Measurements from ENCODE around the gene CUX1.

CUX1 gene

GRCh38 chr7:101778026-101778580 is 39.3 kb upstream of the CUX1 start:
- TF ChIP-seq CTCF (conservative IDR thresholded peaks at IDR 0.05; ENCODE audit: control insufficient read depth, insufficient read depth, low read depth, low read length): no peak
- H3K4me3 ChIP-seq (ENCODE audit: control insufficient read depth, low read depth, low read length): no peak overlapping the region
- DNase-seq (ENCODE audit: low read depth): no peak

DNA sequence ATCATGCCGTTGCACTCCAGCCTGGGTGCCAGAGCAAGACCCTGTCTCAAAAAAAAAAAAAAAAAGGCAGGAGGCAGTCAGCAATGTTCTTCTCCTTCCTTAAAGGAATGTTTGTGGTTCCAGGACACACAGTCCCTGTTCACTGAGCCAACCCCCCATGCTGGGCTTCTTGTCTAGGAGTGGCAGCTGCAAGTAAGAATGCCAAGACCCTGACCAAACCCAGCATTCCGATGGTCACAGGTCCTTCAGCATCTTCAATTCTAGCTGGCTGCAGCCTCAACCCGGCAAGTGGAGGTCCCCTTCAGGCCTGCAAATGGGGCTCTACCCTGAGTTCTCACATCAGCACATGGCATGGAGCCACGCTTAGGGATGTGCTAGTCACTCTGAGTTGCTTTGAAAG is 38.2 kb upstream of the CUX1 start:
- TF ChIP-seq CTCF (conservative IDR thresholded peaks at IDR 0.05; ENCODE audit: control insufficient read depth, insufficient read depth, low read depth, low read length): no peak
- DNase-seq (ENCODE audit: low read depth): no peak
- H3K4me3 ChIP-seq (ENCODE audit: control insufficient read depth, low read depth, low read length): no peak overlapping the region

GRCh38 chr7:101780281-101780680 is 37.1 kb upstream of the CUX1 start:
- DNase-seq (ENCODE audit: low read depth): no peak
- no peak overlapping the region for H3K4me3 ChIP-seq (ENCODE audit: control insufficient read depth, low read depth, low read length)
- no peak for TF ChIP-seq CTCF (conservative IDR thresholded peaks at IDR 0.05; ENCODE audit: control insufficient read depth, insufficient read depth, low read depth, low read length)

GRCh38 chr7:101781439-101781838 is 36.0 kb upstream of the CUX1 start:
- H3K4me3 ChIP-seq (ENCODE audit: control insufficient read depth, low read depth, low read length): no peak overlapping the region
- no peak for DNase-seq (ENCODE audit: low read depth)
- TF ChIP-seq CTCF (conservative IDR thresholded peaks at IDR 0.05; ENCODE audit: control insufficient read depth, insufficient read depth, low read depth, low read length): no peak

DNA sequence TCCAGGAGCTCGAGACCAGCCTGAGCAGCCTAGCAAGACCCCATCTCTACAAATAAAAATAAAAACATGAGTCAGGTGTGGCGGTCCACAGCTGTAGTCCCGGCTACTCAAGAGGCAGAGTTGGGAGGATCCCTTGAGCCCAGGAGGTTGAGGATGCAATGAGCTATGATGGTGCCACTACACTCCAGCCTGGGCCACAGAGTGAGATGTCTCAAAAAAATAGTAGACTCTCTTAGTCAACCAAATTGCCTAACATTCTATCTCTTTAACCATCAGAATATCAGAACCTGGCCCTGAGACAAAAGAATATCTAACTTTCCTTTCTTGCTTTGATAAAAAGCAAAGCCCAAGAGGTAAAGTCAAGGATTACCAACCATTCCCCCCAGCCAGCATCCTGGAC is 35.0 kb upstream of the CUX1 start:
- H3K4me3 ChIP-seq (ENCODE audit: control insufficient read depth, low read depth, low read length): no peak overlapping the region
- TF ChIP-seq CTCF (conservative IDR thresholded peaks at IDR 0.05; ENCODE audit: control insufficient read depth, insufficient read depth, low read depth, low read length): no peak
- no peak for DNase-seq (ENCODE audit: low read depth)

GRCh38 chr7:101782896-101783295 is 34.5 kb upstream of the CUX1 start:
- no peak overlapping the region for H3K4me3 ChIP-seq (ENCODE audit: control insufficient read depth, low read depth, low read length)
- no peak for DNase-seq (ENCODE audit: low read depth)
- no peak for TF ChIP-seq CTCF (conservative IDR thresholded peaks at IDR 0.05; ENCODE audit: control insufficient read depth, insufficient read depth, low read depth, low read length)

Measured in fibroblast of mammary gland (primary cell).